ENCODE data around the gene INSIG2.
"Not testable (repeated sequence)": the region's sequence is repeated elsewhere in the genome, so short reads cannot be mapped to it uniquely, and the experiment has no call there.

The INSIG2 gene

DNA sequence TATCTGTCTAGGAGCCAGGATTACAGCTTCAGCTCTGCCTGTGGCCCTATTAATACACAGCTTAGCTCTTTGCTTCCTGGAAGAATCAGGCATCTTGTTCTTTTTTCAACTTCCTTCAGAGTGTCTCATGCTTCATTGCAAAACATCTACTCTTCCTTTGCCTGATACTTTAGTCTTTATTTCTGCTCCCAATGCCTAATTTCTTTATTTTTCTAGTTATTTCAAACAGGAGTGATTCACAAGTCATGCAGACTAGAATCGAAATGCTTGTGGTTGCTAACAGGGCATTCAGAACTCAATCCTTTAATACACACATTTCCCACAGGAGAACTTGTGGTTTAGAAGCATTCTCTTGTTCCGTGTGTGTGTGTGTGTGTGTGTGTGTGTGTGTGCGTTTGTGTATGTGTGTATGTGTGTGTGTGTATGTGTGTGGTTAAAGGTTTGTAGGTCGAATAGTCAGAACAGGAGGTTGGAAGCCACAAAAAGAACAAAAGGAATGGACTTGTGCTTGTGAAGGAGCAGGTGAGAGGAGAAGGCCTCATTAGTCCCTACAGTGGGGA lies 28.3 kb upstream of the INSIG2 start:
- no peak for DNase-seq (ENCODE audit: low read depth in 2 of 2)

DNA sequence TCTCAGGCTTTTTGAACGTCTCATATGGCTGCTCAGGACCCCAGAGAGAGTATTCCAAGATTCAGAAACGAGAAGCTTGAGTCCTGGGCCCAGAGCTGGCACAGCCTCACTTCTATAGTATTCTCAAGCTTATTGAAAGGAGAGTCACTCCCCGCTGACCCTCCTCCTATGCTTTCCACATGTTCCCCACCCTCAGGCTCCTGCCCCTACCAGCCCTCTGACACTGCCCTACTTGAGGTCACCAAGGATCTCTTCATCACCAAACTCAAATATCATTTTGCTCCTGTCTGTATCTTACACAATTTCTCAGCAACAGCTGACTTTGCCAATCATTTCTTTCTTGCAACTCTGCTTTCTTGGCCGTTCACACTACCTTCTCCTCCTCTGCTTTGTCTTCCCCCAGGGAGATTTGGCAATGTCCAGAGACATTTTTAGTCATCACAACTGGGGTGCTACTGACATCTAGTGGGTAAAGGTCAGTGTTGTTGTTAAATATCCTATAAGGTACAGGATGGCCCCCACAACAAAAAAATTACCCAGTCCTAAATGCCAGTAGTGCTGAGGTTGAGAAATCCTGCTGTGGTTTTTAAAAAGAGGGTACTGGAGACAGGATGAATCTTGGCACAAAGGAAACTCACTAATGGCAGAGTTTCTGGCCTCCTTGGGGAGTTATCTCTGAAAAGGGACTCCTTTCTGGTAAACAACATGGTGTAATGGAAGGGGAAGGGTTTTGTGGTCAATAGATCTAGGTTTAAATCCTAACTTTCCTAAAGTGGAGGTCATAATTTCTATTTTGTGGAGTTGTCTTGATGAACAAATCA lies 26.9 kb upstream of the INSIG2 start:
- no peak for DNase-seq (ENCODE audit: low read depth in 2 of 2)

DNA sequence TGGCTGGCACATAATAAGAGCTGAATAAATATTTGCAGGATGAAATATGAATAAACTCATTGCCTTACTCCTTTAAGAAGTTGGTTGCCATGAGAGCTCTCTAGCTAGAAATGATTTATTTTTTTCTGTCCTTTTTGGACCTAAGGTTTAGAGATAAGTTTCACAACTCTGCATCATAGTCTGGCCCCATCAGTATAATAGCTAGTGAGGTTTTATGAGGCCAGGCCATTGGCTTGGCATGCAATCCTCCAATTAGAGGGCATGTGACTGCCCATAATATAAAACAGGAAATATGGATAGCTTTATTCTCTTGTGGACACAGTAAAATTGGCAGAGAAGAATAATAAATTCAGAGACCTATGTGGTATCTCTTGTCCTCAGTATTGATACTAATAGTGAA lies 26.2 kb upstream of the INSIG2 start:
- no peak for DNase-seq (ENCODE audit: low read depth in 2 of 2)

DNA sequence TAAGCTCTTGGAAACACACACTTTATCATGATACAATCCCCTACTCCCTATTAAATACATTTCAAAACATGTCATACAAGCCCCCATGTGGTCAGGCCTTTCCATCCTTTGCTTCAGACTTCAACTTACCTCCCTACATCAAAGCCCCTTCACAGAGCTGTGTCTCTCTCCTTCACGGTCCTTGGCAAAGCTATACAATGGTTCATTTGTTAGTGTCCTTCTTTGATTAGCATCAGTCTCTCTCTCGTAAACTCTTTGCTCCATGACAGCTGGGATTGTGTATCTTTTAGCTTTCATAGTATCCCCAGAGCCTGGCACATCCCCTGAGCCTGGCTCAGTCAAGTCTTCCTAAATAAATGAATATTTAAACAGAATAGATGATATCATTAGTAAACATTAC lies 25.6 kb upstream of the INSIG2 start:
- no peak for DNase-seq (ENCODE audit: low read depth in 2 of 2)

DNA sequence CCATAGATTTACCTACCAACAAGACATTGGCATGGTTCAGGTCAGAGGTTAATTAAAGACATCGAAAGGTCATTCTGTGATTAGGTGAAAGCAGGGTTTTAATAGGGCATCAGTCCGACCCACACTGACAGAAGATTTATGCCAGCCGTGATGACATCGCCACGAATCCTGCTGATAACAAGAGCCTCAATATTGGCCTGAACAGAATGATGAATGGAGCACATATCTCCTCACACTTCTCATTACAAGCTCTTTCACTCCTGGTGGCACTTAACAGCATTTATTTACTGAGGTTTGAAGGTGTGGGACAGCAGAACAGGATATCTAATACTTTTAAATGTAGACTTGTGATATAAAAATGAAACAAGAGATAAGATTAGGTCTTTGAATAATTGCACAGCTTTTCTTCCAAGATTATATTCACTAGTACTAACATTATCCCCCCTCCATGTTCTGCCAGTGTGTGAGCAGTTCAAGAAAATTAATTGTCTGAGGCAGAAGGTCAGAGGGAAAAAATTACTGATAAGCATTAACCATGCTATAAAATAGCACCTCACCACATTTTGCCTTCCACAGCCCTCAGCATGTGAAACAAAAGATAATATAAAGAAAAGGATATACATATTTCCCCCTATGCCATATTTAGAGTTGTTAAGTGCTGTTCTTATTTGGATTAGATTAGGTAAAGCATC lies 23.1 kb upstream of the INSIG2 start:
- no peak for DNase-seq (ENCODE audit: low read depth in 2 of 2)

DNA sequence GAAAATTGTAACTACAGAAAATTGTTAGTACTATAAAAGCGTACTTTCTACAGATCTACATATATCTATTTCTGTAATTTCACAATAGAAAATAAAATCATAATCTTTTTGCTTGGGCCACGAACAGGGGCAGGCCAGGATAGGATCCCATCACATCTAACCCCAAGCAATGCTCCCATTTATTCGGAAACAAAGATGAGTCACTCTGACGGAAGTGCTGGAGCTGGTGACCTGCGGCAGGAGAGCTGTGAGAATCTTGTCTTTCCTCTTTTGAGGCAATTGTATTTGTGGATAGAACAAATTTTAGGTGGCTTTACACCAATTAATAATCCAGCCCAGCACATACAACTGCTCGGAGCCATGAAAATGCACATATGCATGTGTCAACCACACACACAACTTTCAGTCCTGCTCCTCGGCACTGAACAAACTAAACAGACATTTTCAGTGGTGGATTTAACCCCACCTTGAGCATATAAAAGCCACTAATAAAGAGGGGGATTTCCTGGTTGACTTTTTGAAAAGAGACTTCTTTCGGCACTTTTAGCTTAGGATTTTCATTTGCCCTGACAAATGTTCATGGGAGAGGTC lies 22.3 kb upstream of the INSIG2 start:
- DNase-seq (ENCODE audit: low read depth in 2 of 2), result no peak

DNA sequence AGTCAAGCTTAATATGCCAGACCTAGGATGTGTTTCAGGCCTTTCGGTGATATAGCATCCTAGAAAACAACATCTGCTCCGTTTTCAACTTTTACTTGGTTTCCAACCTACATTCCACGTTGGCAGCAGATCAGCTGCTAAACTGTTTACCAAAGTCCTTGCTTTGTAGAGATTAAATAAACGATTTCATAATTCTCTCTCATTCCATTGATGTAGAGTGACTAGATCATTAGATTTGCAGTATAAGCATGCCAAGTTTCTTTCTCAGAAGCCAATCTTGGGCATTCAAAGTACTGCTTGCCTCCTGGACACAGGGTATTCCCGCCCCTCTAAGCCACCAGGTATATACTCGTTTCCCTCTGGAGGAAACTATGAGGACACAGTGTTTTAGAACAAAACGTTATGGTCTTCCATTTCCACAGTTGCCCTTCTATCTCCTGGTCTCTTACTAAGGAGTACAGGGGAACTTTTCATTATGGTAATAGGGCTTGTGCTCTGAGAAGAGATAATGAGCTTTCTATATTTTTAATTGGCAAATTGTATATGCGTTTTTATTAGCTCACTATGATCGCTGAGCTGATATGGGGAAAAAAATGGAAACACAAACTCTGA lies 10.5 kb upstream of the INSIG2 start:
- no peak for DNase-seq (ENCODE audit: low read depth in 2 of 2)

DNA sequence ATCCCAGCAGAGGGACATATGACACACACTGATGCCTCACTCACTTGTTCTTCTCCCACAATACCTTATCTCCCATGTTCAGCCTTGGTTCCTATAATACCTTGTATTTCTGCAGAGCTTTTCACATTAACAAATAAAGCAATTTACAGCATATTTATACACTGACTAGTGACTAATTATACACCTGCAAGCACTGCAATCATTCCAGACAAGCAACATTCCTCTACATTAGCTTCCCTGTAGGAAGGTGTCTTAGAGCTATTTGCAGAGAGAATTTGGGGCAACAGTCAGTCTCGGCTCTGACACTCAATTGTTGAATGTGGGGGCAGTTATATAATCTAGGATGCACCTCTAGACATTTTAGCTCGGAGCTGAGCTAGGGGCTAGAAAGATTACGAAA lies 9.5 kb upstream of the INSIG2 start:
- DNase-seq (ENCODE audit: low read depth in 2 of 2), result no peak

DNA sequence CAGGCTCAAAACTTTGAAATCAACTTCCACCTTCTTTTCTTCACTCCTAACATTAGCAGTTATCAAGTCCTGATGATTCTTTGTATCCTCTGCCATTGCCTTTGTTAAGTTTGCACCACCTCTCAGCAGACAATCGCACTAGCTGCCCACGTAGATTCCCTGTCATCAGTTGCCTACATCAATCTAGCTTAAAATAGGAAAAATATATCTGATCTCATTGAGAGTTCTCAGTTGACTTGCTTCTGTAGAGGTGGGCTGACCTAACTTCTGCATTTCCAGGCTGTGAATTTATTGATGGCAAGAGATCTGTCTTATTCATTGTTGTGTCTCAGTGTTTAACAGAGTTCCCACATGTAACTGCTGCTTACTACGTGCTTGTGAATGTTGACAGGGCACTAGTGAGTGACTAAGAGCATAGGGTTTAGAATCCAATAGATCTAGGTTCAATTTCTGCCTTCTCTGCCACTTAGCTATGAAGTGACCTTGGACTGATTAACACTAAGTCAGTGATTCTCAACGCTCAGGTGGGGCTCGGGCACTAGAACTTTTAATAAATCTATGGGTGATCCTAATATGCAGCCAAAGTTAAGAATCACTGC lies 3.7 kb upstream of the INSIG2 start:
- DNase-seq (ENCODE audit: low read depth in 2 of 2), result no peak

DNA sequence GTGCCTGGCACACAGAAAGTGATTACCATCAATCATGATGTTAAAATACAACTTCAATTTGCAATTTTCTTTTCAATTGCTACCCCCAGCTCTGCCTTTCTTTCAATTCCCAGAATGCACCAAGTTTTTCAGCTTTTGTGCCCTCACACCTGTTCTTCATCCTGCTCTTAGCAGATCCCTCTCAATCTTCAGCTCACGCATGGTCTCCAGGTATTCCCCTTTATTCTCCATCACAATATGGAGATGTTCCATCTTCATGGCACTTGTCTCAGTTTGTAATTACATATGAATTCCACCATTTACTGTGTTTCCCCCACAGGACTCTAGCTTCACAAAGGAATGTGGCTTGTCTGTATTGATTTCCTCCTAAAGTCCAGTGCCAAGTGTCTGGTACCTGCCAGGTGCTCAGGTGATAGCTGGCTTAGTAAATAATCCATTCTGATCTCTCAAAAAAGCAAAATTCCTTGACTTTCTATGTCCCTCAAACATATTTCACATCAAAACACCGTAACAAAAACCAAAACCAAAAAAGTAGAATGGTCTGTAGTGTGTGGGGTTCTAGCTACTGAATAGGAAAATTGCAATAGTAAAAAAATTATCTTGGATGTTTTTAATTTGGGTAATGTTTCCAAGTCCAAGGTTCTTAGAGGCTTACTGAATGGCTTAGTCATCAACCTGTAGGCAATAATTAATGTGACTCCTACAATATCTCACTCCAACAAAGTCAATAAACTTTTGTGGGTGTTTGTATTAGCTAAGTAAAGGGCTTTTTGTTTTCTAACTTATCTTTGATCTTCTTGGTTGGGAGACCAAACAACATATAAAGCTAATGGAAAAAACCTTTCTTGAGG lies 2.9 kb upstream of the INSIG2 start:
- DNase-seq (ENCODE audit: low read depth in 2 of 2), result no peak

DNA sequence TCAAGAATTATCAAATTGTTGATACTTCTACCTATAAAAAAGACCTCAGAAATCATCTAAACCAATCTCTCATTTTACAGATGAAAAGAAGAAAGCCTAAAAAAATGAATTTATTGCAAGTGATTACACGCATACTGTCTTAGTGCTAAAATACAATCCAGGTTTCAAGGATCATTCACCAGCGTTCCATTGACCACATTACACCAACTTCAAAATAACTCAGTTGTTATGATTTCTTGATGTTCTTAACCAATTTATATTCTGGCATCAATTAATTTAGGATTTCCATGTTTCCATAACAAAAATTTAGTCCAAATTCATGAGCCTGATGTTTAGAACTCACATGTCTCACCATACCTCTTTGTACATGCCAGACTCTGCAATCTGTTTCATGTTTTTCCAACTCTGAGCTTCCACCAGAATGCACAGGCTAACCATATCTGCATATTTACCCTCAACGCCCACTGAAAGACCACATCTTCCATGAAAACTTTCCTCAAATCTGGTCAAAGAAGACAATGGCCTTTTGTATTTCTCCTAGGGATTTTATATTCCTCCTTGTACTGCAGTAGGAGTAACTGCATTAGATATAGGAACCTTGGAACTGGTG lies 2.1 kb upstream of the INSIG2 start:
- no peak for DNase-seq (ENCODE audit: low read depth in 2 of 2)

DNA sequence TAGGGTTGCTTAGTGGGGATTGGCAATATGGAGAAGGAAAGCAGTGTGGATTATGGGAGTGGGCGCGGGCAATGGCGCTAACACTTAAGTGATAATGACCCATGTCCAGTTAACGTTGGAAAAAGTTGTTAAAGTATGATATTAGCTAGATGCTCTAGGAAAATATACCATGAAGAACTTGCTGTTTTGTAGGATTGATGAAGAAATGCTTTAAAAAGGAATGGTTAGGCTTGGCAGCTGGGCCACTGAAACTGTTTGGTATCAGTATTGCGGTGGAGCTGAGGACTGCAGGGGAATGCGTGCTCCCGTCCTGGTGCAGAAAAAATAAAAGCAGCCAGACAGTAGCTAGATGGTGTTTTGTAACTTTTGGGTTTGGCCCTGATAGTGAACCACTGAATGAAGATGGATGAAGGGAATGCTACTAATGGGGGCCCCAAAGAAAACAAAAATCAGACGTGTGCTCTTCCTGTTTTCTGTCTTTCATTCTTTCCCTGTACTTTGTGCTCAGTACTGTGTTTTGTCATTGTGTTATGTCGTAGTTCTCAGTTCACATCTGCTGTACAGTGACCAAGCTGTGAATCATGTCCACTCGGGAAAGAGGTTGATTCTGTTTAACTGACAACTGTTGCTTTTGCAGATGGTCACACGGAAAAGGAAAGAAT lies 999 bp downstream of the INSIG2 start:
- DNase-seq (ENCODE audit: low read depth in 2 of 2), result peak in 1 of 2 donors; percentile 1

DNA sequence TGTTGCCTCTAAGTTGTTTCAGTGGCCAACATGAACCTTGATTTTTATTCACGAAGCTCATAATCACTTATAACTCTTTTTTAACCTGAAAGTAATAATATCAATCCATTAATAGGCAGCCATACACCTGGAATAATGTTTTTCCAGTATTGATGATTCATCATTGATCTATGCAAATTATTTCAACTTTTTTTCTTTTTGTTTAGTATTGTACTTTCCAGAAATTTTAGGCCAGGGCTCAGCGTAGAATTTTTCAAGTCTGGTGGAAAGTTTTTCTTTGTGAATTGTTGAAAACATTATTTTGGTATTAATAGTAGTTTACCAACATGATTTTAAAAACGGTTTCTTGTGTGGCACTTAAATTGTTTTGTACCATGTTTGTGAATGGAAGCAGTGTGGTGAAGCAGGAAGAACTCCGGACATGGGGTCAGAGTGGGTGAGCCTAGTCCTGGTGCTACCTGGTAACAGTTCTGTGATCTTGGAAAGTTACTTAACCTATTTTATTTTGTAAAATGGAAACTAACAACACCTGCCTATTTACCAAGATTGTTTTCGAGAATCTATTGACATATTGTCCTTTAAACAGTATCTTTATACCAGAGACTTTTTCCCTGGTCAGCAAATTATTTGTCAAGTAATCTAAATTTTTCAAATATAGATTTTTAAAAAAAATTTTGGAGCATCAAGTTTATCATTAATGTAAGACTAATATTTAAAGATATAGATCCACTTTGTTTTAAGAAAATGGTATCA lies 2.3 kb downstream of the INSIG2 start:
- no peak for DNase-seq (ENCODE audit: low read depth in 2 of 2)

DNA sequence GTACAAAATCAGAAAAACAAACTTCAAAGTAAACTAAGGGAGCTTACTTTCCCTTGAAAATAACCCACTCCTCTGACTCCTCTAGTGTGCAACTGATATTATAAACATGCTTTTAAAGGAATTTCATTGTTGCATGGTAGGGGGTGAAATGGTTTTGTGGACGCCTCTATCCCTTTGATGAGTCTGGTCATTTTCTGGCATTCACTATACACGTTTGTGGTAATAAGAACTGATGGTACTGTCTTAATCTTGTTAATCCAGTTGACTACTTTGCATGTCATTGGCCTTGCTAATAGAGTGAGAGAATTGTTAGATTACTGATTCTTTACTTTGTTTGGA lies 2.8 kb downstream of the INSIG2 start:
- no peak for DNase-seq (ENCODE audit: low read depth in 2 of 2)

DNA sequence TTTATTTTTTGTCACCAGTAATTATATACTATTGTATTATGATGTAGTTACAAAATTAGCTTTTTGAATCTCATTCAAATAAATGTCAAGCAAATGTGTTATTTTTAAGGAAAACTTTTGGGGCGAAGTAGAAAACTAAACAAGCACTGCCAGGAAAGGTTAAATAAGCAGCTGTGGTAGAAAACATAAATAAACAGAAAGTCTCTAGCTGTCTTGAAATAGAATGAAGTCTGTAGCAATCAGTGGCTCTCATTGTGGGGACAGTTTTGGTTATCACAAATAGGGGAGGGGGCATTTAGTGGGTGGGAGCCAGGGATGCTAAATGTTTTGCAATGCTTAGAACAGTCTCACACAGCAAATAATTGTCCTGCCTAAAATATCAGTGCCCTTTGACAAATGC lies 3.4 kb downstream of the INSIG2 start:
- no peak for DNase-seq (ENCODE audit: low read depth in 2 of 2)

DNA sequence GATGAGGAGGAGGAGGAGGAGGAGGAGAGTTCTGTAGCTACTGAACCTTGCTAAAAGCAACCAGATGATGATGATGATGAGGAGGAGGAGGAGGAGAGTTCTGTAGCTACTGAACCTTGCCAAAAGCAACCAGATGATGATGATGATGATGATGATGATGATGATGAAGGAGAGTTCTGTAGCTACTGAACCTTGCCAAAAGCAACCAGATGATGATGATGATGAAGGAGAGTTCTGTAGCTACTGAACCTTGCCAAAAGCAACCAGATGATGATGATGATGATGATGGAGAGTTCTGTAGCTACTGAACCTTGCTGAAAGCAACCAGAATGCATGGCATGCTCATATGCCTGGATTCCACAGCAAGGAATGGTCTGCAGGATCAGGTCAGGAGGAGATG lies 5.8 kb downstream of the INSIG2 start:
- not testable (repeated sequence) for DNase-seq (ENCODE audit: low read depth in 2 of 2)

DNA sequence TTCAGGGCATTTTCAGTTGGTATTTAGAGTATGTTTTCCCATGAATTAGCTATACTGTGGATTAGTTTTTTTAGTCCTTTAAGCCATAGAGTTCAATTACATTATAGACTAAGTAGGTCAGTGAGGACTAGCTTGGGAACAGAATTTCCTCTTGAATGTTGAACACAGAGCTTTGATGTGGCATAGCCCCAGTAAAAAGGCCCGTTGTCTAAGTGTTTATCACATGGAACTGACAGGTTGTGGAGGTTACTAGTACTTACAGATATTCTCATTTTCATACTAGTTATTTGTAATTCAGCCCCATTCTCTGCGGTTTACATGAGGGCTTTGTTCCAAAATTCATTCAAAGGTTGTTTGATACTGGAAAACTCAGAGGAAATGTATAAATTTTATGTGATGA lies 6.2 kb downstream of the INSIG2 start:
- no peak for DNase-seq (ENCODE audit: low read depth in 2 of 2)

DNA sequence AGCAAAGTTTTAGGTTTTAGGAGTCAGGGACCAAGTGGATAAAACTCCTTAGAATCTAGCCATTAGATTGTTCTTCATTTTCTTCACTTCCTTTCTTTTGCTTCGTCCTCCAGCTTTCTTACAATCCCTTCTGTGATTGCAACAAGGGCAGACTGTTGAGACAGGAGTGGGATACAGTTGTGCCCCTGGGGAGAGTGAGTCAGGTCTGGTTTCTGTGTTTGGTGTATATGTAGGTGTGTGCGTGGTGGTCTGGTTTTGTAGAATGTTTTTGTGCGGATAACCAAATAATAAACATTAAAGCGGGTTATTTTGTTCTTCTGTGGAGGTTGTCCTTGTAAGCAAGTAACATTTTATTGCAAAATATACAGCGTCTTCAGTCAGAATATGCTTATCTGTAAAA lies 7.3 kb downstream of the INSIG2 start:
- DNase-seq (ENCODE audit: low read depth in 2 of 2), result no peak

DNA sequence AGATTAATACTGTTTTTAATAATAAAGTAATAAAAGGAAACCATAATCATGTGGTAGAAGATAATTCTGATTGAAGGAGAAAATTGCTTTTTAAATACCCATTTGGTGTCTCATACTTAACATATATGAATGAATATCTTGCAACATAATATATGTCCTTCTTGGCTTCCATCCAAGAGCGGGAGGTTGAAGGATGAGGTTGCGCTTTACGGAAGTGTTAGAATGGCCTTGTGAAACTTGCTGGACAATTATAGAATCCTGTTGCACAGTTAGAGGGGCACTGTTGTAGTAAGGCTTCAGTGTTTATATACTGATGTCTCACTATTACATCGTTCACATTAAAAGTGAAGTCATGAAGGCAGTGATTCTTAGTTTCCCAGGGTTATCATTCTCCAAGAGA lies 9.4 kb downstream of the INSIG2 start:
- no peak for DNase-seq (ENCODE audit: low read depth in 2 of 2)

Measured in stimulated activated CD8-positive, alpha-beta memory T cell treated with anti-CD3 and anti-CD28 coated beads, Interleukin-7, amount 100 ng/mL, for 4 hours (primary cell).